C4-2B (cell line): Measurements from ENCODE around the gene MRPL44.

Experiments
- CTCF ChIP-seq: fragments of 450-650 bp; conservative IDR thresholded peaks from 2 replicates; pipeline ENCODE4 v1.5.1; 2017; ENCODE audit warnings: mild to moderate bottlenecking
- ZFX ChIP-seq: fragments of 450-650 bp; IDR thresholded peaks from 2 replicates; pipeline ENCODE4 v1.6.1; 2017

DNA sequence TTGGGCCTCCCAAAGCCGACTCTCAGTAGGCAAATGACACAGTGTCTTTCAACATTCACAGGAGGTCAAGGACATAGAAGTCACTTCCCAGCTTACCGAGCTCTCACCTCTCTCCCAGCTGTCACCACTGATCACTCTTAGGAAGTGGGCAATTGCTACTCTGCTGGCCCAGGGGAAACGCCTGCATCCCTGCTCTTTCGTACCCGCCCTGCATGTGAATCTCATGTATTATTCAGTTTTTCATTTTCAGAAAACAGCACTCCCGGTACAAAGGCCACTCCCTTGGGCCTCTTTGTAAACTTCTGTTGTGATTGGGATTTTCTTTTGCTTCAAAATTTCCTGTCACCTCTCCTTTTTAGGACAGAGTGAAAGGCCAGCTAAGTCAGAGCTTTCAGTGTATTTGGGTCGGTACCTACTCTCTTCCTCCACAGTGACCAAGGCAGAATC, 15.4 kb downstream of the MRPL44 start:
- TF ChIP-seq CTCF (no peak), ZFX (no peak)
